CD14-positive monocyte (primary cell): ENCODE data around the gene PPM1F. TPM values are rescaled to one million over a fixed set of nuclear protein-coding genes. Genes with fewer than 3 reads are reported as not detected.

Experiments used
- DNase-seq, 3 donors: peaks; one replicate each; pipeline ENCODE4 v3.0.0-alpha.2; 2011 to 2022
- H2AFZ ChIP-seq: 2 replicates; pipeline ENCODE4 v1.6.0; 2012; ENCODE audit warnings: mild to moderate bottlenecking, low read depth, low read length, inconsistent platforms; ENCODE audit not compliant: insufficient read depth, poor library complexity, severe bottlenecking
- H3K27ac ChIP-seq, 2 donors: 1 replicate in 1 of 2; 2 replicates in 1 of 2; pipeline ENCODE4 v1.5.1; 2012 to 2013; ENCODE audit warnings: low read length in 2 of 2, control low read depth in 1 of 2, inconsistent platforms in 1 of 2, low read depth in 1 of 2, mild to moderate bottlenecking in 1 of 2
- H3K27me3 ChIP-seq, 2 donors: one replicate each; pipeline versions ENCODE4 v1.6.0 to v1.6.1; 2011 to 2013; ENCODE audit warnings: low read length in 2 of 2; ENCODE audit not compliant: control insufficient read depth in 2 of 2, insufficient read depth in 2 of 2
- H3K36me3 ChIP-seq, 2 donors: replicated peaks in 1 of 2; 1 replicate in 1 of 2; 2 replicates in 1 of 2; pipeline versions ENCODE4 v1.5.1 to v1.6.1; 2012 to 2013; ENCODE audit warnings: low read length in 2 of 2, control low read depth in 1 of 2, inconsistent platforms in 1 of 2, mild to moderate bottlenecking in 1 of 2; ENCODE audit not compliant: insufficient read depth in 2 of 2, control insufficient read depth in 1 of 2
- H3K4me1 ChIP-seq, 2 donors: 1 replicate in 1 of 2; 2 replicates in 1 of 2; pipeline versions ENCODE4 v1.5.1 to v1.6.1; 2012 to 2013; ENCODE audit warnings: low read length in 2 of 2, control low read depth in 1 of 2, inconsistent platforms in 1 of 2, mild to moderate bottlenecking in 1 of 2, moderate library complexity in 1 of 2; ENCODE audit not compliant: insufficient read depth in 2 of 2, control insufficient read depth in 1 of 2
- H3K4me2 ChIP-seq: replicated peaks from 2 replicates; pipeline ENCODE3; 2012; ENCODE audit warnings: low read length, moderate library complexity, mild to moderate bottlenecking; ENCODE audit not compliant: poor library complexity, severe bottlenecking; ENCODE audit errors: extremely low read depth
- H3K4me3 ChIP-seq, 3 experiments: fragments of 200-600 bp in 1 of 3; sonication (generic) in 1 of 3; replicated peaks in 1 of 3; 1 replicate in 2 of 3; 2 replicates in 1 of 3; pipeline ENCODE4 v1.5.1; 2011 to 2013; ENCODE audit warnings: low read length in 3 of 3, mild to moderate bottlenecking in 3 of 3, control low read depth in 2 of 3, low read depth in 2 of 3, inconsistent platforms in 1 of 3, moderate library complexity in 1 of 3
- H3K79me2 ChIP-seq: 2 replicates; pipeline ENCODE4 v1.6.0; 2012; ENCODE audit warnings: mild to moderate bottlenecking, control low read depth, inconsistent platforms, low read length, moderate library complexity; ENCODE audit not compliant: insufficient read depth
- H3K9ac ChIP-seq: 2 replicates; pipeline ENCODE4 v1.6.0; 2017; ENCODE audit warnings: low read length, mild to moderate bottlenecking; ENCODE audit not compliant: insufficient read depth, poor library complexity, severe bottlenecking
- H3K9me3 ChIP-seq, 2 donors: replicated peaks in 1 of 2; 1 replicate in 1 of 2; 2 replicates in 1 of 2; pipeline versions ENCODE4 v1.5.1 to v1.6.1; 2012 to 2013; ENCODE audit warnings: low read length in 2 of 2, control low read depth in 1 of 2; ENCODE audit not compliant: control insufficient read depth in 1 of 2, insufficient read depth in 1 of 2
- H4K20me1 ChIP-seq: 2 replicates; pipeline ENCODE4 v1.6.0; 2012; ENCODE audit warnings: mild to moderate bottlenecking, low read length, control low read depth, moderate library complexity; ENCODE audit not compliant: insufficient read depth
- H3K27ac Mint-ChIP-seq, 7 donors: one replicate each; pipeline ENCODE4 v1.8.0; 2020; ENCODE audit warnings: mild to moderate bottlenecking in 7 of 7, mixed read lengths in 7 of 7, moderate library complexity in 6 of 7, inconsistent platforms in 2 of 7
- H3K27me3 Mint-ChIP-seq, 3 donors: one replicate each; pipeline ENCODE4 v1.8.0; 2021 to 2022; ENCODE audit warnings: low read depth in 3 of 3, mild to moderate bottlenecking in 3 of 3, mixed read lengths in 3 of 3, moderate library complexity in 3 of 3, inconsistent platforms in 1 of 3
- H3K36me3 Mint-ChIP-seq, 2 donors: one replicate each; pipeline ENCODE4 v1.8.0; 2020; ENCODE audit warnings: mixed read lengths in 2 of 2, inconsistent platforms in 1 of 2, mild to moderate bottlenecking in 1 of 2
- H3K4me1 Mint-ChIP-seq: one replicate; pipeline ENCODE4 v1.8.0; 2020; ENCODE audit warnings: mild to moderate bottlenecking, mixed read lengths
- H3K4me3 Mint-ChIP-seq, 2 donors: one replicate each; pipeline ENCODE4 v1.8.0; 2020; ENCODE audit warnings: mild to moderate bottlenecking in 2 of 2, mixed read lengths in 2 of 2, moderate library complexity in 1 of 2
- H3K9me3 Mint-ChIP-seq, 7 donors: one replicate each; pipeline ENCODE4 v1.8.0; 2020 to 2022; ENCODE audit warnings: mixed read lengths in 7 of 7, mild to moderate bottlenecking in 6 of 7, moderate library complexity in 6 of 7, inconsistent platforms in 2 of 7
- WGBS: methylation state at CpG from one replicate; pipeline ENCODE4 v1.1.5; 2013; ENCODE audit warnings: missing lambda C conversion rate; ENCODE audit not compliant: insufficient coverage; 5-methylcytosine and 5-hydroxymethylcytosine counted together
- intact Hi-C, 2 donors: fragments of 100-400 bp; cut with micrococcal nuclease; formaldehyde crosslinking; loops; one replicate each; pipeline versions ENCODE4 v1.15.0 to v1.15.1; 2023
- polyA plus RNA-seq, 3 donors: library from polyadenylated mRNA; depleted of rRNA in 1 of 3; unstranded in 2 of 3; stranded (reverse) in 1 of 3; fragments of 300-500 nt in 2 of 3; fragments of >200 nt in 1 of 3; fragmentation: Illumina TruSeq in 2 of 3; gene quantifications; 1 replicate in 2 of 3; 2 replicates in 1 of 3; pipeline ENCODE4 v1.2.3, GENCODE V29; 2012 to 2021
- TF ChIP-seq, protein P1 (sequence below): fragments of 200-600 bp; IDR thresholded peaks from one replicate; pipeline ENCODE4 v1.8.0; 2022; ENCODE audit warnings: antibody characterized with exemption, mild to moderate bottlenecking

Gene PPM1F
- polyA plus RNA-seq, 3 donors: 28.8 to 95.0 (median 37.2) TPM

DNA sequence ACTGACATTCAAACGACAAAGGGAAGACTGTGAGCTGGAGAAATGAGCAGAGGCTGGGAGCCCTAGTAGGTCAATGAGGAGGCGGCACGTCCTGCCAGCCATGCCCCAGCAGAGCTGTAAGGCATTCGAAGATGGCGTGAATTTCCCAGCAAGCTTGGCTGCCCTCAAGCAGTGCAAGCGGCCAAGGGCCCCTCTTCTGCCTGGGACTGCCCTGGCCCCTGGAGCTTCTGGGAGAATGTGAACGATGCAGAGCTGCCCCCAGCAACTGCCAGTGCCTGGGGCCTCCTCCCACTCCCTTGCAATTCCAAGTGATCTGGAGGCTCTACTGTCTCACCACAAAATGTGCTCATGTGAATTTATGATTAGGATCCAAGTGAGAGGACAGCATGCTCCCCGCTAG is 4.3 kb downstream of the PPM1F start:
- TF ChIP-seq, protein P1, sequence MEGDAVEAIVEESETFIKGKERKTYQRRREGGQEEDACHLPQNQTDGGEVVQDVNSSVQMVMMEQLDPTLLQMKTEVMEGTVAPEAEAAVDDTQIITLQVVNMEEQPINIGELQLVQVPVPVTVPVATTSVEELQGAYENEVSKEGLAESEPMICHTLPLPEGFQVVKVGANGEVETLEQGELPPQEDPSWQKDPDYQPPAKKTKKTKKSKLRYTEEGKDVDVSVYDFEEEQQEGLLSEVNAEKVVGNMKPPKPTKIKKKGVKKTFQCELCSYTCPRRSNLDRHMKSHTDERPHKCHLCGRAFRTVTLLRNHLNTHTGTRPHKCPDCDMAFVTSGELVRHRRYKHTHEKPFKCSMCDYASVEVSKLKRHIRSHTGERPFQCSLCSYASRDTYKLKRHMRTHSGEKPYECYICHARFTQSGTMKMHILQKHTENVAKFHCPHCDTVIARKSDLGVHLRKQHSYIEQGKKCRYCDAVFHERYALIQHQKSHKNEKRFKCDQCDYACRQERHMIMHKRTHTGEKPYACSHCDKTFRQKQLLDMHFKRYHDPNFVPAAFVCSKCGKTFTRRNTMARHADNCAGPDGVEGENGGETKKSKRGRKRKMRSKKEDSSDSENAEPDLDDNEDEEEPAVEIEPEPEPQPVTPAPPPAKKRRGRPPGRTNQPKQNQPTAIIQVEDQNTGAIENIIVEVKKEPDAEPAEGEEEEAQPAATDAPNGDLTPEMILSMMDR: no peak
- intact Hi-C loops: no loop called here
- Histone ChIP-seq H3K4me1 (peaks cover 63 to 78% of the 10 kb centered on the region in 2 donors), H2AFZ (no peak overlapping the region), H4K20me1 (peaks cover 8% of the 10 kb centered on the region), H3K36me3 (peaks cover 30 to 40% of the 10 kb centered on the region in 2 donors), H3K79me2 (peaks cover 84% of the 10 kb centered on the region), H3K27me3 (no peaks in the 10 kb centered on the region), H3K27ac (peak overlapping the region in 1 of 2 donors; percentile 93), H3K9me3 (no peaks in the 10 kb centered on the region), H3K4me2 (no peak overlapping the region), H3K4me3 (no peak overlapping the region), H3K9ac (no peak overlapping the region)
- Mint-ChIP-seq H3K4me3 (no peak overlapping the region), H3K9me3 (peaks cover 0 to 3% (median 0%) of the 10 kb centered on the region in 7 donors), H3K36me3 (peaks cover 52 to 68% of the 10 kb centered on the region in 2 donors), H3K4me1 (peaks cover 64% of the 10 kb centered on the region), H3K27me3 (peaks cover 0 to 4% (median 3%) of the 10 kb centered on the region in 3 donors), H3K27ac (peak overlapping the region in 4 of 7 donors; percentile 44 to 89 (median 72))
- no peak for DNase-seq
- WGBS: 76% methylated on average over 8 of the region's 8 CpGs

DNA sequence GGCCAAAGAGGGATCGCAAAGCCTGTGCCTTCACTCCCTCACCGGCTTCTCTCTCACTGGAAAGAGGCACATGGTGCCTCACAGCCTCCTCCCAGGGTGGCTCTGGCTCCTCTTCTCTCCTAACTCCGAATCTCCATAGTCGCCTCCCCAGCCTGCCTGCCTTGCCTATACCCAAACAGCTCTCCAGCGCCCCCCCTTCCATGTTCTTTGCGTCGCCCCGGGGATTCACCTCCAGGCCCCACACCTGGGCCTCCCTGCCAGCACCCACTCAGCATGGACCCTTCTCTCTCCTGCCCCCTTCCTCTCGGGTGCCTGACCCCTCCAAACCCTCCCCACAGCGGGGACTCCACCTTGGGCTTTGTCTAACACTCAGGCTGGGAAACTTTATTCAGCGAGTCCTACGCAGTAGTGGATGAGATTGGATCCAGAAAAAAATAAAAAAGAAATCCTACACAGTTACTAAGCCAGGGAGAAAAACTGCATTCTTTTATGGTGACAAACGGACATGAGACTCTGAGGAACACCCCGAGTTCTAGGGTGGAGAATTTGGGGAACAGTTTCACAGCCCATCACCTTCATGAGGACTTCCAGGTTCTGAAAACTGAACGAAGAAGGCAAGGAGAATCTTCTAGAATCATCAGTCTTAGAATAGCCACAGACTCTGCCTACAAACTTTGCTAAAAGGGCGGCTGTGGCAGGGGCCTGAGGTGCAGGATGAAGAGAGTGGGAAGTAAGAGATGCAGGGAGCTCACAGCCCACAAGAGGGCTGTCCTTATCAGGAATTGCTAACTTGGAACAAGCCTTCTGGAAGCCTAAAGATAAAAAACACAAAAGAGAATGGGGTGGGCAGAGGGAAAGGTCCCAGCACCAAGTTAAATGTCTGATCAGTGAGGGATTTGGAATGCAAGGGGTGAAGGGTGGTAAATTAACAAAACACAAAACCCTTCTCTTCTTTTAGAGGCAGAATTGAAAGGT is 5.3 kb downstream of the PPM1F start:
- H3K27ac Mint-ChIP-seq: peak overlapping the region in 4 of 7 donors; percentile 52 to 70 (median 70)
- H4K20me1 ChIP-seq: peaks cover 8% of the 10 kb centered on the region
- peaks cover 59 to 77% of the 10 kb centered on the region in 2 donors for H3K36me3 Mint-ChIP-seq
- TF ChIP-seq, protein P1: peak; percentile 50
- H3K79me2 ChIP-seq: peaks cover 81% of the 10 kb centered on the region
- no peak overlapping the region for H3K9ac ChIP-seq
- peak in 1 of 3 donors; percentile 36 for DNase-seq
- H3K9me3 ChIP-seq: no peaks in the 10 kb centered on the region
- peaks cover 71 to 81% of the 10 kb centered on the region in 2 donors for H3K4me1 ChIP-seq
- 71% methylated on average over 8 of the region's 16 CpGs for WGBS
- no peak overlapping the region for H3K4me3 Mint-ChIP-seq
- no peaks in the 10 kb centered on the region for H3K27me3 ChIP-seq
- peaks cover 0 to 4% (median 0%) of the 10 kb centered on the region in 3 donors for H3K27me3 Mint-ChIP-seq
- H3K9me3 Mint-ChIP-seq: peaks cover 0 to 3% (median 0%) of the 10 kb centered on the region in 7 donors
- no peak overlapping the region for H2AFZ ChIP-seq
- no peak overlapping the region for H3K4me3 ChIP-seq
- H3K4me2 ChIP-seq: no peak overlapping the region
- peaks cover 30 to 45% of the 10 kb centered on the region in 2 donors for H3K36me3 ChIP-seq
- peaks cover 70% of the 10 kb centered on the region for H3K4me1 Mint-ChIP-seq
- intact Hi-C loops: no loop called here
- H3K27ac ChIP-seq: peak overlapping the region in 1 of 2 donors; percentile 18
